ENCODE data around the gene ZNF90.
"Not testable (repeated sequence)": the region's sequence is repeated elsewhere in the genome, so short reads cannot be mapped to it uniquely, and the experiment has no call there.

GRCh38 chr19:20137714-20138113 lies 59.9 kb downstream of the ZNF90 start:
- not testable (repeated sequence) for TF ChIP-seq CTCF (IDR thresholded peaks at IDR 0.05; ENCODE audit: low read depth, low read length, poor library complexity, severe bottlenecking); EZH2phosphoT487 (IDR thresholded peaks at IDR 0.05; ENCODE audit: borderline replicate concordance, low read length)
